Hepatocyte (in vitro differentiated cells): ENCODE data around the gene N4BP3.

Experiments
- EZH2phosphoT487 ChIP-seq: fragments of 200-600 bp; sonication (generic); IDR thresholded peaks from one replicate; pipeline ENCODE4 v1.6.1; 2018; ENCODE audit warnings: antibody characterized with exemption, mild to moderate bottlenecking, low read depth, moderate library complexity; ENCODE audit not compliant: unreplicated experiment, severe bottlenecking
- TF ChIP-seq, protein P1 (sequence below): fragments of 200-600 bp; sonication (generic); IDR thresholded peaks from 2 replicates; pipeline ENCODE4 v1.5.1; 2016; ENCODE audit warnings: antibody characterized with exemption, mild to moderate bottlenecking; ENCODE audit not compliant: poor library complexity

DNA sequence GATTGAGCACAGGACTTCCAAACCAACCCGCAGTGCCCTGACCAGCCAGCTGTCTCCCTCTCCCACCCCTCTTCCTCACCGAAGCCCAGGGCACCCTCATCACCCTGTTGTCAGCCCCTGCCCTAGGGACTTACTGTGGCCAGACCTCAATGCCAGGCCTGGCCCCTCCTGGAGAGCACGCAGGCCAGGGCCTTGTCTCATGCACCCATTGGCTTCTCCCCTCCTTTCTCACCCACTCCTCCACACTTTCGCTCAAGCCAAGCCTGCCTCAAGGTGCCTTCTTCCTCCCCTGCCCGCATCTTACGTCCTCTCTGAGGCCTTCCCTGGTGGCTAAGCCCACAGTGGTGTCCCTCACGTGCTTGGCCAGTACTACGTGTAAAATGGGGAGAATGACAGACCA lies 33.3 kb upstream of the N4BP3 start:
- TF ChIP-seq, protein P1, sequence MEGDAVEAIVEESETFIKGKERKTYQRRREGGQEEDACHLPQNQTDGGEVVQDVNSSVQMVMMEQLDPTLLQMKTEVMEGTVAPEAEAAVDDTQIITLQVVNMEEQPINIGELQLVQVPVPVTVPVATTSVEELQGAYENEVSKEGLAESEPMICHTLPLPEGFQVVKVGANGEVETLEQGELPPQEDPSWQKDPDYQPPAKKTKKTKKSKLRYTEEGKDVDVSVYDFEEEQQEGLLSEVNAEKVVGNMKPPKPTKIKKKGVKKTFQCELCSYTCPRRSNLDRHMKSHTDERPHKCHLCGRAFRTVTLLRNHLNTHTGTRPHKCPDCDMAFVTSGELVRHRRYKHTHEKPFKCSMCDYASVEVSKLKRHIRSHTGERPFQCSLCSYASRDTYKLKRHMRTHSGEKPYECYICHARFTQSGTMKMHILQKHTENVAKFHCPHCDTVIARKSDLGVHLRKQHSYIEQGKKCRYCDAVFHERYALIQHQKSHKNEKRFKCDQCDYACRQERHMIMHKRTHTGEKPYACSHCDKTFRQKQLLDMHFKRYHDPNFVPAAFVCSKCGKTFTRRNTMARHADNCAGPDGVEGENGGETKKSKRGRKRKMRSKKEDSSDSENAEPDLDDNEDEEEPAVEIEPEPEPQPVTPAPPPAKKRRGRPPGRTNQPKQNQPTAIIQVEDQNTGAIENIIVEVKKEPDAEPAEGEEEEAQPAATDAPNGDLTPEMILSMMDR, result no peak
- no peak for TF ChIP-seq EZH2phosphoT487
